HG03135 (cell line): Measurements from ENCODE around the gene CYP26B1.

Source experiments
- ATAC-seq: cut with Tn5 transposase; IDR thresholded peaks from one replicate; pipeline ENCODE4 v1.9.1; 2021; ENCODE audit warnings: mild to moderate bottlenecking, moderate library complexity; ENCODE audit not compliant: unreplicated experiment

CYP26B1 gene

GRCh38 chr2:72083751-72084583 lies 63.7 kb downstream of the CYP26B1 start:
- no peak for ATAC-seq

- no peak for ATAC-seq
Observed at GRCh38 chr2:72082887-72083286, 64.8 kb downstream of the CYP26B1 start.

- ATAC-seq, result no peak
Observed at GRCh38 chr2:72082021-72082601, 65.6 kb downstream of the CYP26B1 start.

- no peak for ATAC-seq
Observed at GRCh38 chr2:72081451-72081850, 66.2 kb downstream of the CYP26B1 start.

GRCh38 chr2:72080286-72081145 lies 67.1 kb downstream of the CYP26B1 start:
- no peak for ATAC-seq
